HCT116 (cell line): ENCODE results near the gene LXN. TPM values are rescaled to one million over a fixed set of nuclear protein-coding genes. Genes with fewer than 3 reads are reported as not detected.

Experiments used
- ATAC-seq: fragments of 200-7000 bp; cut with Tn5 transposase; 2 replicates; pipeline ENCODE4 v1.9.1; 2020; ENCODE audit warnings: mild to moderate bottlenecking, moderate library complexity
- BruUV-seq: library from RNA; stranded (reverse); fragments of 400-500 nt; replicated peaks from 2 replicates; lab custom pipeline; 2021; lab: Mats Ljungman, UMichigan
- CTCF ChIA-PET: fragments of 300-600 bp; sonication (Branson Sonifier 250); formaldehyde crosslinking; loops from one replicate; lab custom pipeline; 2021; ENCODE audit warnings: antibody characterized with exemption; lab: Charles Lee
- POLR2A ChIA-PET: fragments of 300-600, 350-600 bp; sonication (Branson Sonifier 250); formaldehyde crosslinking; loops from one replicate; lab custom pipeline; 2021; ENCODE audit warnings: antibody characterized with exemption; lab: Charles Lee
- RAD21 ChIA-PET, 2 experiments: fragments of 300-600 bp; sonication (Branson Sonifier 250); formaldehyde crosslinking; loops; one replicate each; lab custom pipeline; 2023; ENCODE audit warnings: low total read pairs in 2 of 2; ENCODE audit not compliant: uncharacterized antibody in 2 of 2, unreplicated experiment in 2 of 2, low non-redundant PET in 1 of 2; lab: Charles Lee
- DNase-seq: peaks from one replicate; pipeline ENCODE4 v3.0.0-alpha.2; 2010; ENCODE audit warnings: low read depth, low spot score
- H2AFZ ChIP-seq: fragments of 200-600 bp; shearing (Covaris generic), sonication (generic); 2 replicates; pipeline ENCODE4 v1.6.1; 2017; ENCODE audit warnings: low read depth, mixed run types, mixed read lengths, antibody characterized with exemption, low read length; ENCODE audit not compliant: poor library complexity, severe bottlenecking
- H3K27ac ChIP-seq: 2 replicates; pipeline ENCODE4 v1.5.1; 2012; ENCODE audit warnings: low read depth, low read length
- H3K27me3 ChIP-seq: fragments of 200-600 bp; sonication (generic); 2 replicates; pipeline ENCODE4 v1.6.1; 2016; ENCODE audit warnings: mixed run types, low read length, mixed read lengths; ENCODE audit not compliant: insufficient read depth
- H3K36me3 ChIP-seq, 2 experiments: fragments of 200-500 bp in 1 of 2; fragments of 200-600 bp in 1 of 2; sonication (Bioruptor generic) in 1 of 2; sonication (generic) in 1 of 2; 2 replicates each; pipeline versions ENCODE4 v1.5.1 to v1.6.1; 2014 to 2016; ENCODE audit warnings: low read length in 2 of 2, inconsistent platforms in 1 of 2, mixed read lengths in 1 of 2, mixed run types in 1 of 2; ENCODE audit not compliant: insufficient read depth in 2 of 2, control insufficient read depth in 1 of 2
- H3K4me1 ChIP-seq, 2 experiments: fragments of 200-600 bp in 1 of 2; sonication (generic) in 1 of 2; 2 replicates each; pipeline versions ENCODE4 v1.5.1 to v1.6.1; 2012 to 2017; ENCODE audit warnings: low read length in 2 of 2, inconsistent platforms in 1 of 2, mild to moderate bottlenecking in 1 of 2, mixed read lengths in 1 of 2, mixed run types in 1 of 2, moderate library complexity in 1 of 2; ENCODE audit not compliant: insufficient read depth in 2 of 2, control insufficient read depth in 1 of 2
- H3K4me2 ChIP-seq: fragments of 200-600 bp; sonication (generic); 2 replicates; pipeline ENCODE4 v1.6.1; 2017; ENCODE audit warnings: mixed run types, low read length, mixed read lengths
- H3K4me3 ChIP-seq, 2 experiments: fragments of 200-600 bp in 1 of 2; sonication (generic) in 1 of 2; replicated peaks in 1 of 2; 2 replicates each; pipeline ENCODE4 v1.5.1; 2011 to 2016; ENCODE audit warnings: low read length in 2 of 2, control low read depth in 1 of 2, low read depth in 1 of 2, mild to moderate bottlenecking in 1 of 2, mixed read lengths in 1 of 2, mixed run types in 1 of 2
- H3K79me2 ChIP-seq: fragments of 200-600 bp; sonication (generic); 2 replicates; pipeline ENCODE4 v1.6.1; 2017; ENCODE audit warnings: mild to moderate bottlenecking, mixed run types, low read length, moderate library complexity, mixed read lengths; ENCODE audit not compliant: insufficient read depth
- H3K9ac ChIP-seq: fragments of 200-600 bp; sonication (generic); 2 replicates; pipeline ENCODE4 v1.6.1; 2016; ENCODE audit warnings: low read length, mixed read lengths
- H3K9me2 ChIP-seq: fragments of 200-600 bp; sonication (generic), shearing (Covaris generic); 2 replicates; pipeline ENCODE4 v1.6.1; 2017; ENCODE audit warnings: mixed run types, mild to moderate bottlenecking, moderate library complexity; ENCODE audit not compliant: insufficient read depth
- H3K9me3 ChIP-seq, 2 experiments: fragments of 200-500 bp in 1 of 2; fragments of 200-600 bp in 1 of 2; sonication (Bioruptor generic) in 1 of 2; sonication (generic) in 1 of 2; 2 replicates each; pipeline ENCODE4 v1.6.1; 2014 to 2017; ENCODE audit warnings: low read length in 2 of 2, mixed read lengths in 2 of 2, inconsistent platforms in 1 of 2, low read depth in 1 of 2, mild to moderate bottlenecking in 1 of 2, mixed run types in 1 of 2, moderate library complexity in 1 of 2; ENCODE audit not compliant: control insufficient read depth in 1 of 2, insufficient read depth in 1 of 2
- H4K20me1 ChIP-seq: fragments of 200-600 bp; sonication (generic), shearing (Covaris generic); 2 replicates; pipeline ENCODE4 v1.6.1; 2017; ENCODE audit warnings: mixed run types, mild to moderate bottlenecking, moderate library complexity; ENCODE audit not compliant: insufficient read depth
- CEBPB ChIP-seq: IDR thresholded peaks from 2 replicates; pipeline ENCODE4 v1.6.1; 2012; ENCODE audit warnings: low read depth
- EGR1 ChIP-seq: IDR thresholded peaks from 2 replicates; pipeline ENCODE4 v1.6.1; 2012; ENCODE audit warnings: low read depth
- EZH2 ChIP-seq: fragments of 200-600 bp; sonication (generic); IDR thresholded peaks from 2 replicates; pipeline ENCODE4 v1.6.1; 2017; ENCODE audit warnings: antibody characterized with exemption, mixed run types
- POLR2A ChIP-seq: IDR thresholded peaks from 2 replicates; pipeline ENCODE4 v1.7.0; 2011; ENCODE audit warnings: borderline replicate concordance; ENCODE audit not compliant: insufficient read depth, insufficient read length; ENCODE audit errors: extremely low read depth
- POLR2AphosphoS5 ChIP-seq: IDR thresholded peaks from 2 replicates; pipeline ENCODE4 v1.6.1; 2011; ENCODE audit warnings: mild to moderate bottlenecking, low read depth, low read length, moderate library complexity
- RAD21 ChIP-seq: IDR thresholded peaks from 2 replicates; pipeline ENCODE4 v1.6.1; 2012; ENCODE audit warnings: low read depth, mild to moderate bottlenecking
- REST ChIP-seq: IDR thresholded peaks from 2 replicates; pipeline ENCODE4 v1.6.1; 2012; ENCODE audit warnings: low read depth
- SP1 ChIP-seq: IDR thresholded peaks from 2 replicates; pipeline ENCODE4 v1.6.1; 2012; ENCODE audit warnings: low read depth
- SRF ChIP-seq: IDR thresholded peaks from 2 replicates; pipeline ENCODE4 v1.6.1; 2012; ENCODE audit warnings: low read depth
- TCF7L2 ChIP-seq: IDR thresholded peaks from 2 replicates; pipeline ENCODE4 v1.7.0; 2011; ENCODE audit warnings: borderline replicate concordance, inconsistent platforms; ENCODE audit not compliant: insufficient read depth, insufficient read length; ENCODE audit errors: extremely low read depth
- ZNF274 ChIP-seq: fragments of 200-500 bp; sonication (Bioruptor generic); IDR thresholded peaks from 2 replicates; pipeline ENCODE4 v1.6.1; 2014; ENCODE audit warnings: mild to moderate bottlenecking, low read depth, low read length, inconsistent platforms
- intact Hi-C: fragments of 100-400 bp; cut with micrococcal nuclease; formaldehyde crosslinking; loops from 2 replicates; pipeline ENCODE4 v1.10.0; 2022
- total RNA-seq: library from RNA; stranded (reverse); gene quantifications from one replicate; pipeline ENCODE4 v1.2.1, GENCODE V29; 2021; ENCODE audit not compliant: unreplicated experiment
- TF ChIP-seq, protein P1 (sequence below): IDR thresholded peaks from 2 replicates; pipeline ENCODE4 v1.6.1; 2012

The LXN gene
- total RNA-seq, 1 experiment from 2014 or later = not detected

GRCh38 chr3:158712443-158712842 is 40.0 kb upstream of the LXN start:
- Histone ChIP-seq H3K4me1 (peaks cover 18 to 67% of the 10 kb centered on the region in 2 experiments), H4K20me1 (0 out of 2 replicates have a peak, but pooled peaks cover 4% of the 10 kb centered on the region), H3K27ac (no peak overlapping the region), H3K9me2 (no peaks in the 10 kb centered on the region), H3K79me2 (no peaks in the 10 kb centered on the region), H3K9me3 (no peaks in the 10 kb centered on the region), H2AFZ (no peak overlapping the region), H3K36me3 (peaks cover 0 to 19% of the 10 kb centered on the region in 2 experiments; a peak in 1 of 4 replicates), H3K9ac (no peak overlapping the region), H3K4me3 (no peak overlapping the region), H3K27me3 (no peaks in the 10 kb centered on the region), H3K4me2 (no peak overlapping the region)
- no TSS peak for BruUV-seq
- no peak for TF ChIP-seq REST
- no peak for TF ChIP-seq POLR2AphosphoS5
- no peak for TF ChIP-seq EZH2
- ChIA-PET POLR2A (no interaction called here), CTCF (no interaction called here), RAD21 (no interaction called here)
- ATAC-seq (no peak), DNase-seq (no peak)
- intact Hi-C loops = no loop called here

GRCh38 chr3:158711886-158712285 is 39.4 kb upstream of the LXN start:
- Histone ChIP-seq H3K9ac (no peak overlapping the region), H2AFZ (no peak overlapping the region), H3K4me3 (no peak overlapping the region), H3K27ac (no peak overlapping the region), H3K36me3 (peaks cover 0 to 19% of the 10 kb centered on the region in 2 experiments; a peak in 1 of 4 replicates), H3K4me2 (peak overlapping the region; percentile 15), H3K9me3 (no peaks in the 10 kb centered on the region), H4K20me1 (0 out of 2 replicates have a peak, but pooled peaks cover under 1% of the 10 kb centered on the region), H3K79me2 (no peaks in the 10 kb centered on the region), H3K4me1 (peaks cover 13 to 61% of the 10 kb centered on the region in 2 experiments), H3K9me2 (no peaks in the 10 kb centered on the region), H3K27me3 (no peaks in the 10 kb centered on the region)
- ATAC-seq (no peak), DNase-seq (no peak)
- intact Hi-C loops = no loop called here
- ChIA-PET POLR2A (no interaction called here), RAD21 (no interaction called here), CTCF (interaction anchor here (0.9 kb wide), 1 partner anchor 16 kb away, joined by 3 read pairs; no protein-coding TSS in a partner anchor)
- BruUV-seq = no TSS peak
- no peak for TF ChIP-seq POLR2AphosphoS5
- TF ChIP-seq, protein P1, sequence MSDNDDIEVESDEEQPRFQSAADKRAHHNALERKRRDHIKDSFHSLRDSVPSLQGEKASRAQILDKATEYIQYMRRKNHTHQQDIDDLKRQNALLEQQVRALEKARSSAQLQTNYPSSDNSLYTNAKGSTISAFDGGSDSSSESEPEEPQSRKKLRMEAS = no peak
- TF ChIP-seq RAD21 = no peak
- no peak for TF ChIP-seq EGR1
- TF ChIP-seq POLR2A = no peak
- TF ChIP-seq TCF7L2 = no peak
- TF ChIP-seq SRF = no peak
- no peak for TF ChIP-seq SP1
- no peak for TF ChIP-seq EZH2
- TF ChIP-seq ZNF274 = no peak
- TF ChIP-seq CEBPB = no peak
- no peak for TF ChIP-seq REST
- TF ChIP-seq, all 23 proteins: peak for 0
